LNCaP clone FGC (cell line): ENCODE results near the gene ARHGEF28.

ENCODE experiments used
- DNase-seq: peaks from one replicate; pipeline ENCODE4 v3.0.0-alpha.2; 2011; ENCODE audit warnings: low read depth
- H3K4me3 ChIP-seq: 2 replicates; pipeline ENCODE4 v1.5.1; 2011; ENCODE audit warnings: mild to moderate bottlenecking, low read depth, low read length, control low read depth
- CTCF ChIP-seq: IDR thresholded peaks from 2 replicates; pipeline ENCODE4 v1.5.1; 2012; ENCODE audit warnings: mild to moderate bottlenecking; ENCODE audit not compliant: control insufficient read depth, insufficient read depth; ENCODE audit errors: extremely low read depth

ARHGEF28 gene

GRCh38 chr5:73630765-73631164, 4.8 kb downstream of the ARHGEF28 start:
- no peak for TF ChIP-seq CTCF
- no peak for DNase-seq
- H3K4me3 ChIP-seq: no peak overlapping the region

- no peak for TF ChIP-seq CTCF
- no peak overlapping the region for H3K4me3 ChIP-seq
- DNase-seq: no peak
These were observed 5.5 kb downstream of the ARHGEF28 start for GRCh38 chr5:73631500-73631899.

- TF ChIP-seq CTCF: no peak
- no peak overlapping the region for H3K4me3 ChIP-seq
- DNase-seq: no peak
These were observed 7.1 kb downstream of the ARHGEF28 start for GRCh38 chr5:73633060-73633459.

- no peak for DNase-seq
- no peak for TF ChIP-seq CTCF
These were observed 10.4 kb downstream of the ARHGEF28 start for GRCh38 chr5:73636408-73636807.

GRCh38 chr5:73637565-73637964, 11.6 kb downstream of the ARHGEF28 start:
- no peak overlapping the region for H3K4me3 ChIP-seq
- no peak for DNase-seq
- TF ChIP-seq CTCF: no peak

More at GRCh38 chr5:73636408-73636807, 10.4 kb downstream of the ARHGEF28 start:
- H3K4me3 ChIP-seq: no peak overlapping the region

- DNase-seq: no peak
- H3K4me3 ChIP-seq: no peak overlapping the region
- TF ChIP-seq CTCF: no peak
These were observed 12.5 kb downstream of the ARHGEF28 start for GRCh38 chr5:73638344-73639095.

GRCh38 chr5:73640861-73641320, 14.9 kb downstream of the ARHGEF28 start:
- TF ChIP-seq CTCF: no peak
- H3K4me3 ChIP-seq: no peak overlapping the region
- no peak for DNase-seq
